K562 (cell line): ENCODE measurements around the gene HPD. TPM values are rescaled to one million over a fixed set of nuclear protein-coding genes. Genes with fewer than 3 reads are reported as not detected.

Experiments used
- ATAC-seq: fragments of 200-7000 bp; cut with Tn5 transposase; 3 replicates; pipeline ENCODE4 v1.9.1; 2020; ENCODE audit warnings: moderate library complexity
- BruUV-seq: library from RNA; stranded (reverse); fragments of 400-500 nt; replicated peaks from 2 replicates; lab custom pipeline; 2021; lab: Mats Ljungman, UMichigan
- CTCF ChIA-PET: fragments of 300-600 bp; formaldehyde crosslinking; extraction: SDS; loops from one replicate; lab custom pipeline; 2021; ENCODE audit warnings: low intra/inter-chr PET ratio; lab: Yijun Ruan, JAX
- POLR2A ChIA-PET: fragments of 300-600, 350-650 bp; sonication (Branson Sonifier 250); formaldehyde crosslinking; extraction: SDS; loops from one replicate; lab custom pipeline; 2021; ENCODE audit warnings: antibody characterized with exemption, inconsistent platforms; lab: Yijun Ruan, JAX
- DNase-seq, 4 experiments: peaks; one replicate each; pipeline versions ENCODE4 v3.0.0 to v3.0.0-alpha.2; 2011 to 2018; ENCODE audit warnings: low spot score in 3 of 4, mixed read lengths in 3 of 4; ENCODE audit errors: extremely low read depth in 1 of 4
- FAIRE-seq: peaks from 2 replicates; lab custom pipeline; 2011; peaks lifted over from hg19 to GRCh38; lab: Jason Lieb, UNC
- H2AFZ ChIP-seq: 2 replicates; pipeline ENCODE4 v1.6.0; 2011; ENCODE audit warnings: low read depth, low read length, control low read depth, inconsistent platforms
- H3K27ac ChIP-seq: fragments of 200-600 bp; 3 replicates; pipeline ENCODE4 v1.8.0; 2011; ENCODE audit warnings: low read depth, mild to moderate bottlenecking, control low read depth, inconsistent platforms, low read length, moderate library complexity, mixed read lengths; ENCODE audit errors: extremely low read depth
- H3K27me3 ChIP-seq, 2 experiments: fragments of 300-600 bp in 1 of 2; 2 replicates in 1 of 2; 3 replicates in 1 of 2; pipeline versions ENCODE4 v1.6.0 to v1.8.0; 2011; ENCODE audit warnings: inconsistent platforms in 2 of 2, low read length in 2 of 2, mild to moderate bottlenecking in 1 of 2, mixed read lengths in 1 of 2, moderate library complexity in 1 of 2; ENCODE audit not compliant: control insufficient read depth in 2 of 2, insufficient read depth in 2 of 2
- H3K36me3 ChIP-seq: fragments of 300-600 bp; 3 replicates; pipeline ENCODE4 v1.8.0; 2011; ENCODE audit warnings: mild to moderate bottlenecking, low read length, inconsistent platforms; ENCODE audit not compliant: control insufficient read depth, insufficient read depth
- H3K4me1 ChIP-seq, 2 experiments: fragments of 200-600 bp in 1 of 2; replicated peaks in 1 of 2; 2 replicates in 1 of 2; 3 replicates in 1 of 2; pipeline versions ENCODE4 v1.5.1 to v1.8.0; 2011; ENCODE audit warnings: inconsistent platforms in 2 of 2, low read length in 2 of 2, mild to moderate bottlenecking in 1 of 2, mixed read lengths in 1 of 2, moderate library complexity in 1 of 2; ENCODE audit not compliant: control insufficient read depth in 2 of 2, insufficient read depth in 2 of 2
- H3K4me2 ChIP-seq: 2 replicates; pipeline ENCODE4 v1.6.1; 2011; ENCODE audit warnings: low read length, control low read depth, inconsistent platforms, mixed read lengths; ENCODE audit not compliant: insufficient read depth
- H3K4me3 ChIP-seq: fragments of 200-600 bp; sonication (generic), shearing (Covaris generic); 2 replicates; pipeline ENCODE4 v1.5.1; 2016; ENCODE audit warnings: control low read depth, inconsistent platforms
- H3K79me2 ChIP-seq: fragments of 200-600 bp; 3 replicates; pipeline ENCODE4 v1.8.0; 2011; ENCODE audit warnings: low read length, inconsistent platforms; ENCODE audit not compliant: control insufficient read depth, insufficient read depth
- H3K9ac ChIP-seq, 2 experiments: 2 replicates each; pipeline versions ENCODE4 v1.6.0 to v1.6.1; 2011; ENCODE audit warnings: low read depth in 2 of 2, low read length in 2 of 2, control low read depth in 1 of 2, inconsistent platforms in 1 of 2, mild to moderate bottlenecking in 1 of 2, mixed read lengths in 1 of 2; ENCODE audit not compliant: insufficient read depth in 1 of 2
- H3K9me1 ChIP-seq: one replicate; pipeline ENCODE4 v1.6.0; 2011; ENCODE audit warnings: inconsistent platforms, mild to moderate bottlenecking, low read length, moderate library complexity; ENCODE audit not compliant: control insufficient read depth, insufficient read depth
- H3K9me3 ChIP-seq: replicated peaks from 2 replicates; pipeline ENCODE4 v1.5.1; 2011; ENCODE audit warnings: low read depth, low read length, inconsistent platforms; ENCODE audit not compliant: control insufficient read depth, insufficient read depth
- H4K20me1 ChIP-seq: replicated peaks from 2 replicates; pipeline ENCODE4 v1.6.1; 2011; ENCODE audit warnings: low read length, inconsistent platforms, mixed read lengths; ENCODE audit not compliant: control insufficient read depth, insufficient read depth
- MXI1 ChIP-seq: IDR thresholded peaks from 2 replicates; pipeline ENCODE4 v1.6.1; 2011; ENCODE audit warnings: low read depth, mild to moderate bottlenecking, improper control_type of control experiment, low read length
- POLR2G ChIP-seq: fragments of 200-400 bp; formaldehyde crosslinking; IDR thresholded peaks from 2 replicates; pipeline ENCODE4 v1.6.1; 2017; ENCODE audit warnings: low read depth, mild to moderate bottlenecking, antibody characterized with exemption, low read length, moderate library complexity
- RBM17 ChIP-seq: fragments of 200-400 bp; formaldehyde crosslinking; IDR thresholded peaks from 2 replicates; pipeline ENCODE4 v1.6.1; 2017; ENCODE audit warnings: low read depth, mild to moderate bottlenecking, low read length, borderline replicate concordance
- SRSF1 ChIP-seq: fragments of 200-400 bp; formaldehyde crosslinking; IDR thresholded peaks from 2 replicates; pipeline ENCODE4 v1.6.1; 2017; ENCODE audit warnings: mild to moderate bottlenecking, low read depth, low read length, moderate library complexity
- WGBS: fragments of 100-300 bp; shearing (Covaris generic); methylation state at CpG from one replicate; pipeline ENCODE4 v1.1.6; 2016; ENCODE audit warnings: low coverage, mixed read lengths; ENCODE audit not compliant: insufficient coverage; ENCODE audit errors: missing lambda C conversion rate; 5-methylcytosine and 5-hydroxymethylcytosine counted together
- in situ Hi-C: fragments of 300-500 bp; cut with MboI; formaldehyde crosslinking; loops from 4 replicates; pipeline ENCODE4 v1.15.0; 2018; ENCODE audit warnings: inconsistent platforms, mixed read lengths
- intact Hi-C: fragments of 100-400 bp; cut with micrococcal nuclease; formaldehyde crosslinking; loops from 2 replicates; pipeline ENCODE4 v1.14.2; 2022
- polyA plus RNA-seq, 8 experiments: library from polyadenylated mRNA; depleted of rRNA in 4 of 8; stranded (reverse) in 5 of 8; unstranded in 3 of 8; fragments of >200 nt; fragmentation: Nextera tagmentation in 2 of 8; fragmentation: Illumina TruSeq in 1 of 8; extraction: Ambion mirVana in 2 of 8; extraction: Trizol in 1 of 8; gene quantifications; 2 replicates each; pipeline versions ENCODE4 v1.2.1 to v1.2.3, GENCODE V29; 2011 to 2014; ENCODE audit warnings: inconsistent platforms in 1 of 8, missing spikeins in 1 of 8
- total RNA-seq, 7 experiments: library from RNA; depleted of rRNA in 6 of 7; stranded (reverse); fragments of >200 nt in 6 of 7; fragmentation: Illumina TruSeq in 2 of 7; extraction: Trizol in 2 of 7; gene quantifications; 2 replicates each; pipeline versions ENCODE4 v1.2.1 to v1.2.3, GENCODE V29; 2011 to 2021; ENCODE audit warnings: low replicate concordance in 1 of 7
- TF ChIP-seq, protein P1 (sequence below): fragments of 250-450 bp; sonication (Bioruptor Pico); IDR thresholded peaks from 2 replicates; pipeline ENCODE4 v1.8.0; 2022; ENCODE audit warnings: moderate library complexity, mild to moderate bottlenecking, inconsistent platforms

The HPD gene
- total and polyA plus RNA-seq, 9 of the 15 experiments (the other 6 are each of a cell fraction or from before 2014, with no cell fraction given), result 0.06 to 0.29 (median 0.07) TPM; not detected in 4

DNA sequence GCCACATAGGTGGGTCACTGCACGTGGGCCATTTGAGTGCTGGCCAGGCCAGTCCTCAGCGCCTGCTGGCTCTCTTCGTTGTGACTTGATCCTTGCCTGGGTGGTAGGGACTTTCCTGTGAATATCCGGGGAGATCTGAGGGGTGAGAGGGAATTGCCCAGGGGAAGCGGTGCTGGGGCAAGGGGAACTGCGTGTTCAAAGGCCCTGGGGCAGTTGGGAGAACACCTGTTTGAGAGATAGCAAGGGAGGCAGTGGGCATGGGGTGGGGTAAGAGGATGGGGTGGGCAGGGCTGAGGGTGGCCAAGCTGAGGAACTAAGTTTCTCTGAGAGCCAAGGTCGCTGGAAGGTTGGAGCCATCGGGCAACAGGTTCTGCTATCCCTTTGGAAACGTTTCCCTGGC lies 29.8 kb downstream of the HPD start:
- TF ChIP-seq RBM17, result no peak
- TF ChIP-seq SRSF1, result no peak
- TF ChIP-seq MXI1, result no peak
- 0 out of 2 replicates have a peak, but pooled peaks have one; percentile 0 for TF ChIP-seq POLR2G
- TF ChIP-seq, protein P1, sequence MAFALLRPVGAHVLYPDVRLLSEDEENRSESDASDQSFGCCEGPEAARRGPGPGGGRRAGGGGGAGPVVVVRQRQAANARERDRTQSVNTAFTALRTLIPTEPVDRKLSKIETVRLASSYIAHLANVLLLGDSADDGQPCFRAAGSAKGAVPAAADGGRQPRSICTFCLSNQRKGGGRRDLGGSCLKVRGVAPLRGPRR (CRISPR knock-in tag), result no peak
- BruUV-seq, result no TSS peak
- DNase-seq (no peak), FAIRE-seq (no peak), ATAC-seq (no peak)
- Histone ChIP-seq H3K27me3 (no peaks in the 10 kb centered on the region), H3K36me3 (peaks cover 74% of the 10 kb centered on the region), H2AFZ (no peak overlapping the region), H3K4me1 (peaks cover 0 to 25% of the 10 kb centered on the region in 2 experiments; a peak in 2 of 5 replicates), H3K4me3 (no peak overlapping the region), H3K9me3 (no peaks in the 10 kb centered on the region), H3K9me1 (no peaks in the 10 kb centered on the region), H3K79me2 (no peaks in the 10 kb centered on the region), H3K4me2 (no peak overlapping the region), H3K9ac (no peak overlapping the region), H3K27ac (no peak overlapping the region), H4K20me1 (no peaks in the 10 kb centered on the region; the same call in 1 of the 2 replicates)
- CTCF ChIA-PET, result no interaction called here
- intact Hi-C loops (no loop called here), in situ Hi-C loops (loop anchor here (25.0 kb wide), 1 partner anchor 1558 kb away; the partner anchor contains the start of gene KMT5A)
- WGBS, result 87% methylated on average over 9 of the region's 9 CpGs
- POLR2A ChIA-PET, result interaction anchor here (1.0 to 3.3 kb wide), 4 partner anchors 8 to 27 kb away, joined by 4 to 21 read pairs (median 15); no protein-coding TSS in a partner anchor
